Stimulated activated CD4-positive, alpha-beta T cell treated with anti-CD3 and anti-CD28 coated beads, Interleukin-2, amount 100 ng/mL, for 48 hours (primary cell): Measurements from ENCODE around the gene PDE9A.

Experiments
- DNase-seq, 2 donors: peaks; one replicate each; pipeline ENCODE4 v3.0.0-alpha.2; 2020

PDE9A gene

DNA sequence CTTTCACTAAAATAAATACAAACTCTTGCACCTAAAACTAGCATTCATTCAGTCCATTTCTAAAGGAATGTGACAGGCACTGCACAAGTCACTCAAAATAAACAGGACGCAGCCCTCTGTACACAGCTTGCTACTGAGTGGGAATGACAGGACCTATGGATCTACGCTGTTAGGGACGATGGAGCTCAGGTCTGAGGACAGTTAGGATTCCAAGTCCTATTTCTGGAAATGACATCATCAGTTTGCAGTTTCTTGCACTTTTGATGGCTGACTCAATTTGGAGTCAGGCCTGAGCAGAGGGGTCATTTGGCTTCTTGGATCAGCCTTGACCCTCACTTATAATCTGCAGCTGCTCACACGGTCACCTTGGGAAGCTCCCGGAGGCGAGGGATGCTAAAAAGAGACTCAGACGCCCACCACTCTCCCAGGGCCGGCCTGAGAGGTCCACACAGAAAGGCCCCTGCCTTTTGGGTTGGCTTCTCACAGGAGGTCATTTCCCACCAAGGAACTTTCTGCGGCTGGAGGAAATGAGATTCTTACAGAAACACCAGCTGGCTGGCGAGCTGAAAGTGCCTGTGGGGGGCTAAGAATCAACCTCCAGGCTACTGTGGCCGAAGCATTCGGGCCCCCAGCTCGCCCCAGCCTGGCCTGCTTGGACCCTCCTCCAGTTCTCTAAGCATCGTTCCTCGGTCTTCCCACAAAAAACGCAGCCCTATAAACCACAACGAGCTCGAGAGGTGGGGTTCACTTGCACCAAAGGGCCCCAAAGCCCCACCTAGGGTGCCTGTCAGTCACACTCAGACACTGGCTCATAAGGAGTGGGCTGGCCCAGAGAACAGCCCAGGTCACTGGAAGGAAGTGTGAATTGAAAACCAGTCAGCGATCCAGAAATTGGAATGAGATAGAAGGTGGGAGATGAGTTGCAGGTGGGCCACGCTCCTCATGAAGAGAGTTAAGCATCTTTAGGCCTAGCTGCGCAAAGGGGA is 8.9 kb upstream of the PDE9A start:
- DNase-seq: no peak

DNA sequence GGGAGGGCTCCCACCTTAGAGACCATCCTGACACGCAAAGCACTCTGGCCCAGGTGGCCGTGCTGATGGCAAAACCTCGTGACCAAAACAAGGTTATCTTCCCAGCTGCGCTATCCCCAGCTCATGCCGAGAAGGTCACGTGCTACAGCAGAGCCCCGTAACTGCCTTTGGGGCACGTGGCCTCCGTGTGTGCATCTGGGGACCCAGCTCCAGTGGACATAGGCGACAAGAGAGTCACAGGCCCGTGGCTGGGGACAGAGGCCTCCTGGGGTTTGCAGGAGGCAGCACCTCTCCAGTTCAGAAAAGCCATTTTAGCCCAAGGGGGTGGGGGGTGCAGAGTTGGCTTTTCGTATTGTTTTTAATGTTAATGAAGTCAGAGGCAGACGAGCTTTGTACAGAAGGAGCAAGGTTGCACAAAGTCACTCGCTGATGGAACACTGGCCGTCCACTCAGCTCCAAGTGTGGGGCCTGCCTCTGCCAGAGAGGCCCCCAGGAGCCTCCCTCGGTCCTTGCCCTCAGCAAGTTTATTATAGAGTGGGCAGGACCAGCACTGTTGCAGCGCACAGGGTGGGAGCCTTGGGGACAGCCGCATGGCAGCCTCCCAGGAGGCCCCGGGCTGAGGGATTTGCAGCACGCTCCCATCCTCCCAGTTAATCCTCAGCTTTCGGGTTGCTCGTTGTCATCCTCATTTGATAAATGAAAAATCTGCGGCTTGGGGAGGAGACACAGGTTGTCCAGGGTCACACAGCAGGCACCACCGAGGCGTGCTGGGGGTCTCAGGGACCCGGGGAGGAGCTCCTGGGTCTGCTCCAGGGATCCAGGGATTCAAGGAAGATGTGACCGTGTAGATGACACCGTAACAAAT is 8.0 kb upstream of the PDE9A start:
- no peak for DNase-seq

DNA sequence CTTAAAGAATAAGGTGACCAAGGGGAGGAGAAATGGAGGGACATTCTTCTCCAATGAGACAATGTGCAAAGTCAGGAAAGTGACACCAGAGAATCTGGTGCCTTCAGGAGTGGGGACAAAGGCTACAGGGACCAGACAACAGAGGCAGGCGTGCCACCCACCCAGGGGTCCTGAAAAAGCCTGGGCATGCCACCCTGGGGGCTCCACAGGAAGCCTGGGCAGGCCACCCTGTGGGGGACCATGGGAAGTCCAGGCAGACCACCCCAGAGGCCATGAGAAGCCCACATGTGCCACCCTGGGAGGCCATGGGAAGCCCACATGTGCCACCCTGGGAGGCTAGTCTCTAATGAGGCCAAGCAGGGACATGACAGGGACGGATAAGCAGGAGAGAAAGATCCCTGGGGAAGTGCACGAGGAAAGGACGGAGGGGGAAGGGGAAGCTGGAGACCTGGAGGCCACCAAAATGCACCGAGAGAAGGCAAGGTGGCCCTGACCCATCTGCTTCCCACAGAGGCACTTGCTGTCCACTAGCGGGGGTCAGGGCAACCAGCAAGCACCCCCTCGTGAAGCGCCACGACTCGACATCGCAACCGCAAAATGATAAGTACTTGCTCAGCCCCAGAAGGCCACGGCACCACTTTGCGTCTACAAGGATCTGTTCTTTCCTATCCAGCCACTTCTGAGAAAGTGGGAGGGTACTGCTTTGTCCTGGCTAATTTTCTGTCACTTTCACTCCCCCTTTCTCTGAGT is 7.2 kb upstream of the PDE9A start:
- DNase-seq: no peak

DNA sequence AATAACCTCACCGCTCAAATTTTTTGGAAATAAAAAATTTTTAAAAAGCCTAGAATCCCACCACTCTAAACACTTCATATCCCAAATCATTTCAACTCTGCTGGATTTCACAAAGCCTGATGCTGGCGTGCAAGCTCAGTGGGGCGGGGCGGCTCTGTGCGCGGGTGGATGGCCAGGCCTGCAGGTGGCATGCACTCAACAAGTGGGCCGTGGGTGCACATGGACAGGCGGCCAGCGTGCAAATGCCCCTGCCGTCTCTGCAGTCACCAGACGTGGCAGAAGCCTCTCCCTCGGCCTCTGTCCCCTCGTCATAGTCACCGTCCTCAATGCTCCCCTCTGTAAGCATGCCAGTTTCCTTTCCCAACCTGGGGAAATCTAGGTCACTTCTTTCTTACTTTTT is 6.6 kb upstream of the PDE9A start:
- DNase-seq: no peak

DNA sequence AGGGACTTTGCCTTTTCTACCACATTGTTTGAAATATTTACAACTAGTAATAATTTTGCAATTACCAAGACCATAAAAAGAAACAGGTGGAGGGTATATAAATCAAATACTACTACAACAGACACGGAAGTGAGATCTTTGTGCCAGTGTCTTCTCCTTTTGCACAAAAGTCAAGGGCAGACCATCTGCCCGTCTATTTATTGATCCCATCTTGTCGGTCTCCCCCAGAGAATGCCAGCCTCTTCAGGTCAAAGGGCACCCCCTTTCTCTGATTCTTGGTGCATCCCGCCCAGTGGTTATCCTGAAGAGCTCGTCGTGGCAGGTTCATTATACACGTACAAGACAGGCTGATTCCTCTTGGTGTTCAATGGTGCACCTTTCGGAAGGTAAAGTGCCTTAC is 4.8 kb upstream of the PDE9A start:
- no peak for DNase-seq

DNA sequence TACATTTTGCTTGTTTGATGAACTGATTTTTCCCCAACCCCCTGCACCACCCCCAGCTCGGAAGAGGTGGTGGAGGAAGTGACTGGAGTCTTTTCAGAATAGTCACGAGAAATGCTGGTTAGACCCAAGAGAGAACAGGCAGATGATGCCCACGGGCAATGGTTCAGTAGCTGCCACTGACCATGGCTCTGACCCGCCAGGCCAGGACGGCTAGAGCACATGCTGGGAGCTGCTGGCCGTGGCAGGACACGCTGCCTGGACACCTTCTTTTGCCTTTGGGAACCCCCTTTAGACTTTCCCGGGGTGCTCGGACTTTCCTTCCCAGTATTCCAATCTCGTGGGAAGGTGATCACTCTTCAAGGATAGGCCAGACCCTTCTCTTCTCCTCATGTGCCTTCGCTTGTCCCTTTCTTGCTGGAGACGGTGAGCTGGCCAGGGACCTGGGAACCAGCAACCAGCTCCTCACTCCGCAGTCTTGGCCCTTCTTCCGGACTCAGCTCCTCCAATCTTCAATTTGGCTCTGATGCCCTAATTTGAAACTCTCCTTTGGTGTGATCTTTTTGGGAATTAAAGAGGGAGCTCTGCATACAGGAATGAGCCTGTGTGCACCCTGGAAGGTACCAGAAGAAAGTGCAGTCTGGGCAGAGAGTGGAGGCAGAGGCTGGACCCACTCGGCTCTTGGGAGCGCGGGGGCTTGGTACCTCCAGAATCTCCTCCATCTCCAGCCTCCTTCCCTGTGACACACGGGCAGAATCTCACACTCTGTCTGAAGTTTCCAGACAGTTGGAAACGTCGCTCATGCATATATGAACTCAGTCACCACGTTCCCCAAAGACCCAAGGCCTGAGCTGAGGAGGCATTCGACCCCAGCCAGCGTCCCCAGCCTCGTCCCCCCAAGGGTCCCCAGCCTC is 4.0 kb upstream of the PDE9A start:
- no peak for DNase-seq

DNA sequence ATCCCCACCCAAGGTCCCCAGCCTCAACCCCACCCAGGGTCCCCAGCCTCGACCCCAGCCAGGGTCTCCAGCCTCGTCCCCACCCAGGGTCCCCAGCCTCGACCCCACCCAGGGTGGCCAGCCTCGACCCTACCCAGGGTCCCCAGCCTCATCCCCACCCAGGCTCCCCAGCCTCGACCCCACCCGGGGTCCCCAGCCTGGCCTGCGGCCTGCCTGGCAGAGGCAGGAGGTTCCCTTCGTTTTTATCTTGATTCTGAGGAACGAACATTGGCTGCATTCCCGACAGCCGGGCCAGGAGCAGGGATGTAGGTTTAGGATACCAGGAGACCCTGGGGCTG is 3.4 kb upstream of the PDE9A start:
- DNase-seq: no peak

DNA sequence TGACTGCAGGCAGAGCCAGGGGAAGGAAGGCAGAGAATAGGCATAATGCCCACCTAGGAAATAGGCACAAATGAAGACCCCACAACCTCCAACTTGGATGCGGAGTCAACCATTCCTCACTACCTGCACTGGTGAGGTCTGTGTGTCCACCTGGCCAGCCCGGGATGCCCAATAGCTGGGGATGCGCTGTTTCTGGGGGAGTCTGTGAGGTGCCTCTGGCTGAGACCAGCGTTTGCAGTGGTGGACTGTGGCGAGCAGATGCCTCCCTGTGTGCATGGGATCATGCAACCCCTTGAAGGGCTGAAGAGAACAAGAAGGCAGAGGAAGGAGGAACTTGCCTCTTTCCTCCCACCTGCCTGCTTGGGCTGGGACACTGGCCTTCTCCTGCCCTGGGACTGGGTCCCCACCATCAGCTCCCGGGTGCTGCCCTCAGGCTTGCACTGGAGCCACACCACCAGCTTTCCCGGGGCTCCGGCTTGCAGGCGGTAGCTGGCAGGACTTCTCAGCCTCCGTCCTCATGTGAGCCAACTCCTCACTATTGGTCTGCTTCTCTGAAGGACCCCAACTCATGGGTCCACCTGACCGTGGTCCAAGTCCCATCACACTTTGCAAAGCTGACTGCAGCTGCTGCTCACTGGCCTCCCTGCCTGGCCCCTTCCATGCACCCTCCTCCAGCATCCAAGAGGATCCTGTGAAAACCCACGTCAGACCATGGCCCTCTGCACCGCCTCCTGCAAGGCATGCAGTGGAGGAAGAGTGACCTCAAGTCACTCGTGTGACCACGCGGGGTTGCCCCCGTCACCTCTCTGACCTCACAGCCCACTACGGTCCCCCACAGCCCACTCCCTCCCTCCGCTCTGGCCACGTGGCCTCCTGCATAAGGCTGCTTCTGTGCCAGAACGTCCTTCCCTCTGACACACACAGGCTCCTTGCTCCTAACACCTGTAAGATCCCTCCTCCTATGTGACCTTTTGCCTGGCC is 2.7 kb upstream of the PDE9A start:
- DNase-seq: no peak

DNA sequence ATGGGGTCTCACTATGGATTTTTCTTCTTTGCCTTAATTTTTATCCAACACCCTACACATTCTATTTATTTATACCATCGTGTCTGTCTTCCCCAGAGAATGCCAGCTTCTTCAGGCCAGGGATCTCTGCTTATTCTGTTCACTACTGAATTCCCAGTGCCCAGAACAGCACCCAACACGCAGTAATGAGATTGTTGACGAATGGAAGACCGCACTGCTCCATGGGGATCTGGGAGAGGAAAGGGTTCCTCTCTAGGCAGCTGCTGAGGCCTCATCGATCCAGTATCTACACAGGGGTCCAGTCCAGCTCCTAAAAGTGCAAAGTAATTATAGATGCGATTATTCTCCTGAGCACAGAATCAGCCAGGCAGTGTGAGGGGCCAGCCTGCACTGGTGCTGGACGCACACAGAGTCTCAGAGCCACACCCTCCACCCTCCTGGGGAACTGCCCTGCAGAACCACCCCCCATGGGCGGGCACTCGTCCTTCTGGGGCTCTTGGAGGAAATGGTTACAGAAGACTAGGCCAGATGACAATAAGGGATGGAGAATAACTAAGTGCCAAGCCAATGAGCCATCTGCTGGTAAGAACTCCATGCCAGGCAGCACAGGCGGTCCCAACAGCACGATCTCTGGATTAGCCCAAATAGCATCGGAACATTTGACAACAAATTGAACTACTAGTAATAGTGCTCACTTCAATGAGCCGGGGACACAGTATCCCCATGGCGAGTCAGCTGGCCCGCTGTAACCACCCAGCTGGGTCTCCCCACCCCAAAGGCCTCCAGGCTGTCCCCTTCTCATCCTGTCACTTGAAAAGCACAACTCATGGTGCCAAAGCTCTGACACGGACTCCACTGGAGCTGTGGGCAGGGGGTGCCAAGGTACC is 1.7 kb upstream of the PDE9A start:
- DNase-seq: no peak

DNA sequence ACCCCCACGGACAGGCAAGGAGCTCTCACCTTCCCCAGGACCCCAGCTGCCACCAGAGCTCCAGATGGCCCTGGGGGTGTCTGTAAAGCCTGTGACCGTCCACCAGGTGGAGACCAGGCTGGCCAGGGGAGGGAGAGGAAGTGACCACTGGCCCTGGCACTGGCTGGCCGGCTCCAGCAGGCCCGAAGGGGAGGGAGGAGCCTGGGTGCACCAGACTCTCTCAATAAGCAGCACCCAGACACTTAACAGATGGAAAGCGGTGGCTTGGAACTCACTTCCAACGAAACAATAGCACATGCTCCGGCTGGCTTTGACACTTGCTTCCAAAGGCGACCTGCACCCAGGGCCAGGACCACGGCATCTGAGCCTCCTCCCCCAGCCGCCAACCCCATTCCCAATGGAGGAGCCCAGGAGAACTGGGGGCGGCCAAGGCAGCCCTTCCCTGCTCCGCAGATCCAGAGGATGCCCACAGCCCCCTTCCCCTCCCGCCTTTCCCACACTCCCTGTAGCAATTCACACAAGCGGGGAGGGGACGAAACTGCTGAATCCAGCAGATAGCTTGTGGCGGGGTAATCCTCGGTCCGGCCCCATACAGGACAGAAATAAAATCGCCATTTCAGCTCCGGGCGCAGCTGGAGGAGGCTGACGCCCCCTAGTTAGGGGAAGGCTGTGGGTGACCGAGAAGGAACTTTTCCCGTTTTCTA is 742 bp upstream of the PDE9A start:
- no peak for DNase-seq

DNA sequence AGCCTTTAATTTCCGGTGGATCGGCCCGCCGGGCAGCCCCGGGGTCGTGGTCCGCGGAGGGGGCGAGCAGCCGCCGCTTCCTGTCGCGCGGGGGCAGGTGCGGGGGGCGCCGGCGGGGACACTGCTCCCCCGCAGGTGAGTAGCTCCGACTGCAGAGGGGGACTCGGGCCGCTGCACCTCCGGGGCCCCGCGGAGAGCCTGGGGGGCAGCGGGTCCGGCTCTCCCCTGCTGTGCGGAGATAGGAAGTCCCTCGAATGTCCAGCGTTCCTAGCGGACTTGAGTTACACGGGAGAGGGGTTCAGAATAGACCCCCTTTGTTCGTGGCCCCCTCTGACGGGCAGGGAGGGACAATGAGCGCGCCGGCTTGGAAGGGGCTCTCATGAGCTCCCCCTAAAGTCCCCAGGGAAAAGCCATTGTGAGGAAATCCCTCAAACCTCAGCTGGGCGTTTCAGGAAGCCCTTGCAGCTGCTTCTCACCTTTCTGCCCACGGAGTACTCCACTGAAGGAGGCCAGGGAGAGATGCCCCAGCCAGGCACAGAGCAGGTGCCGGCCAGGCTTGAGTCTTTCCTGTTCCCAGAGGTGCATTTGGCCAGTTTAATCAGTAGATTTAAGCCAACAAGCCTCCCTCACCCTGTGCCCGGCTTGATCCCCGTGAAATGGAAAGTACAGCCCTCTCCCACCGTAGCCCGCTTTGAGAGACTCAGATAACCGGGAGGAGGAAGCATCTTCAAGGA is 925 bp downstream of the PDE9A start:
- DNase-seq: no peak

DNA sequence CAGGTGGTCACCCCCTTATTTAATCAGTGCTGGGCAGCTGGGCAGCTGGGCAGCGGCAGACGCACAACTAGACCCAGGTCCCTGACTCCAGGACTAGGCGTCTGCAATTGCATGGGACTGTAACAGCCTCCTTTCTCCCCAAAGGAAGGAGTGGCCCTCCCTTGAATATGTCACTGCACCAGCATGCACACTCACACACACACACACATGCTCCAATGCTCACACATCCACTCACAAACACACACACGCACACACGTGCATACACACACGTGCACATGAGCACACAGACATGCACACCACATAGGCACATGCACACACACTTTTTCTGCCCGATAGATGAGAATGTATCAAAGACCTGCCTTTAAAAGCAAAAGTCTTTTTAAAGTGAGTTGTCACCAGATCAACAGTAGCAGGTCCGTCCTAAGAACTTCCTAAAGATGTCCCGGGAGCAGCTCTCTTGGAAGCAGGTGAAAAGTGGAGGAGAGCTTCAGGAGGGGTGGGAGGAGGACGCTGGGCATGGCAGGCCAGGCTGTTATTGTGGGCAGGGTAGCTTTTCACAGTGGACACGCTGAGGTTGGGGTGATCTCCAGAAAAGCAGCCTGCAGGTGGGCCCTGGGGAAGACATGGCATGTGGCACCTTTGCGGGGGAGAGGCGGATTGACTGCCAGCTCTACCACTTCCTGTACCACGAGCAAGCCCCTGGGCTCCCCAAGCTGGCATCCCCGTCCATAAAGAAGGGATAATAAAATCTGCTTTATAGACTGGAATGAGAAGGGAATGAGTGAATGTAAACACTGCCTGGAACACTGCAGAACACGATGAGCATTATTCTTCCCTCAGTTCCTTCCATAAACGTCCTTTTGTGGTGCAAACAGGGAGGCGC is 1.7 kb downstream of the PDE9A start:
- no peak for DNase-seq

DNA sequence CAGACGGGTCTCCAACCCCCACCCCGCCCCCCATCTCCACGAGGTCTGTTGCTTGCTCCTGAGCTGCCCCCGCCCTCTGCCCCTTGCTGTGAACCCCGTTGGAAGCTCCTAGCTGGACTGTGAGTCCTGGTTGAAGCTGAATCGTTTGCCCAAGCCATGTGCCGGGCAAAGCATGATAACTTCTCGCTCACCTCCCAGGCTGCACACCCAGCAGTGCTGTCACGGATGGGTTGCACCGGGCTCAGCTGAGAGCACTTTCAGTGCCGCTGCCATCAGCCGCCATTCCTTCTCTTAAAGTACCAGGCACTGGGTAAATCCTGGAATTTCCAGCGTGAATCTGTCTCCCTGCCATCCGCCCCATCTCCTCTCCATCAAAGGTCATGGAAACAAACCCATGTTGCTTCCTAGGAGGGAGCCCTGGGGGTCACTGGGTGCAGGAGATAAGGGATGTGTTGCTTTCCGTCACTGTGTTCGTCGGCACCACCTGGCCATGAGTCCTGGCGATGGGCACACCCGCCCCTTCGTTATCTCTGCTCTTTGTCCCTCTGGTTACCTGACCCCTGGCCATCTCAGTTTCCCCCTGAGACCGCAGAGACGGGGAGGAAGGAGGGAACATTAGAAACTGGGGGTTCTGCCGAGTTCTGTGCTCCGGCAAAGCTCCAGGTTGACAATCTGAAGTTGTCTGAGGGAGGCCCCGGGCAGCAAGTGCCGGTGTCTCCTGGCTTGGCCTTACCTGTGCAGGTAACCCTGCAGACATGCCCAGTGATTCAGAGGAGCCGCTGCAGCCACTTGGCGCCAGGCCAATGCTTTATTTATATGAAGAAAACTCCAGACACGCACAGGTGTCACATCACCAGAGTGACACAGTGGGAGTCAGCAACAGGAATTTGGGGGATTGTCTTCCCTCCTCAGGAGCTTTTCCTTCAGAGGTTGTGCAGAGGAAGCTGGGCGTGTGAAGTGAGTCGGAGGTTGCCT is 2.7 kb downstream of the PDE9A start:
- no peak for DNase-seq

DNA sequence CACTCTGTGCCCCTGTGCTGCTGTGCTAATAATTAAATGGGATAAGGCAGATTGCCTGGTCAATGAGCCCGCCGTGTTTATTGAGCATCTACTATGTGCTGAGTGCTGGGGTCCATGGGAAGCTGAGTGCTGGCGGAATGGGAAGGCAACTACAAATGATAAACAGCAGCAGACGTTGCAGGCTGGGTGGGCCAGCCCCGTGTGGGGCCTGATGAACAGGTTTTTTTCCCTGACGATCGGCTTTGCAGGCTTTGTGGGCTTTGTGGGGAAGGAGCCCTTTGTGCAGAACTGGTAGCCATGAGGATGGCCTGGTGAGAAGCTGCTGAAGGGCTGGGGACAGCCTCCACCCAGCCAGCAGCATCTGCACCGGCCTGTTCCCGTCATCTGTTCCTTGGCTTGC is 3.5 kb downstream of the PDE9A start:
- DNase-seq: no peak

DNA sequence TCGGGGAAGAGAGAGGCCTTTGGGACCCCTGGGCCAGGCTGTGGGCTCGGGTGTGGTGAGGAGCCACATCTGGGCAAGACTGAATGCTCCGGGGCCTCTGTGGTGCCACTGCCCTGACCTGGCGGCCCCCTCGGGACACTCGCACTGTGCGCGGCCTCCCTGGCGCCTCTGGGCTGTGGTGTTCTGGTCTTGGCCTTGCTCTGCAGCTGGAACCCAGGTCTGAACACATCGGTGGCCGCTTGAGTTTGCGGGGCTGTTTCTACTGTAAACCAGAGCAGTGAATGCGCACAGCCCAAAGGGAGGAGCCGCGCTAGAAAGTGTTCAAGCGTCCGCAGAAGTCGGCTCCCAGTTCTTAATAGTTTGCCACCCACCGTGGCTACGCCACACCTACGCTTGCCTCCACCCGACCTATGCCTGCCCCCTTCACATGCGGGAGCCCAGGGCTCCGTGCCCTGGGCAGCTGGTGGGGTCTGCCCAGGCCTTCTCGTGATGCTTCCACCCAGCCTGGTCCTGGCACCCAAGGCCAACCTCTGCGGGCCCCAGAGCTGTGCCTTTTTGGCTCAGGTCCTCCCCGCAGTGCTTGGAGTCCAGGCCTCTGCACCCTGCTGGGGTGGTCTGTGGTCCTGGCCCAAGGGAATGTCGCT is 4.4 kb downstream of the PDE9A start:
- DNase-seq: no peak
